ENCODE data around the gene SPIC. TPM values are rescaled to one million over a fixed set of nuclear protein-coding genes. Genes with fewer than 3 reads are reported as not detected.

Gene SPIC
- polyA plus RNA-seq, 3 donors, result 0.13 TPM; not detected in 2

DNA sequence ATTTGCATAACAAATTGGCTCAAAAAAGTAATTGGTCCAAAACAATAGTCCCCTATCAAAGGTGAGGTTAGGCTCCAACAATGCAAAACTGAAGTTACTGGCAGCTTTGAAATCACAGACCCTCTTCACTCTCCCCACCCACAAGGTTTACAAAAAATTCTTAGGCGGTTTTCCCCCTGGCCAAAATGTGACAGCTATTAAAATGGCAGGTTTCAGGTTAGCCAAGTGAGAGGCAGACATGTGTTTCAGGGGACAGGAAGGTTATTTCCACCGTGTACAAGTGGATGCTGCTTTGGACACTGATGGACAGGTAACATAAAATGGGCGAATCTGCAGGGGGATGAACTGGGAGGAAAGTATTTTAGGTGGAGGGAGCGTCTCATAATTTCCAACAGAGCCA is 888 bp upstream of the SPIC start:
- Histone ChIP-seq H3K4me1 (ENCODE audit: control insufficient read depth in 1 of 2, insufficient read depth in 2 of 2, low read length in 2 of 2) (peaks cover 4 to 10% of the 10 kb centered on the region in 2 donors), H3K4me2 (replicated peaks; ENCODE audit: extremely low read depth, low read length, poor library complexity, severe bottlenecking) (no peak overlapping the region), H3K9ac (ENCODE audit: insufficient read depth, low read length, poor library complexity, severe bottlenecking) (no peak overlapping the region), H3K36me3 (replicated peaks in 1 of 2; ENCODE audit: control insufficient read depth in 1 of 2, insufficient read depth in 2 of 2, low read length in 2 of 2) (no peaks in the 10 kb centered on the region), H2AFZ (ENCODE audit: insufficient read depth, low read depth, low read length, poor library complexity, severe bottlenecking) (no peak overlapping the region), H3K9me3 (replicated peaks in 1 of 2; ENCODE audit: control insufficient read depth in 1 of 2, insufficient read depth in 1 of 2, low read length in 2 of 2) (no peaks in the 10 kb centered on the region), H3K79me2 (ENCODE audit: insufficient read depth, low read length) (no peaks in the 10 kb centered on the region), H3K27me3 (ENCODE audit: control insufficient read depth in 2 of 2, insufficient read depth in 2 of 2, low read length in 2 of 2) (no peaks in the 10 kb centered on the region), H3K4me3 (replicated peaks in 1 of 3; ENCODE audit: low read depth in 2 of 3, low read length in 3 of 3) (no peak overlapping the region), H3K27ac (ENCODE audit: low read depth in 1 of 2, low read length in 2 of 2) (no peak overlapping the region), H4K20me1 (ENCODE audit: insufficient read depth, low read length) (no peaks in the 10 kb centered on the region)
- Mint-ChIP-seq H3K27me3 (ENCODE audit: low read depth in 3 of 3) (peaks cover 0 to 5% (median 3%) of the 10 kb centered on the region in 3 donors), H3K4me1 (peaks cover 5% of the 10 kb centered on the region), H3K36me3 (no peaks in the 10 kb centered on the region), H3K9me3 (peaks cover 0 to 2% (median 0%) of the 10 kb centered on the region in 7 donors), H3K27ac (no peak overlapping the region), H3K4me3 (no peak overlapping the region)
- TF ChIP-seq, protein P1, sequence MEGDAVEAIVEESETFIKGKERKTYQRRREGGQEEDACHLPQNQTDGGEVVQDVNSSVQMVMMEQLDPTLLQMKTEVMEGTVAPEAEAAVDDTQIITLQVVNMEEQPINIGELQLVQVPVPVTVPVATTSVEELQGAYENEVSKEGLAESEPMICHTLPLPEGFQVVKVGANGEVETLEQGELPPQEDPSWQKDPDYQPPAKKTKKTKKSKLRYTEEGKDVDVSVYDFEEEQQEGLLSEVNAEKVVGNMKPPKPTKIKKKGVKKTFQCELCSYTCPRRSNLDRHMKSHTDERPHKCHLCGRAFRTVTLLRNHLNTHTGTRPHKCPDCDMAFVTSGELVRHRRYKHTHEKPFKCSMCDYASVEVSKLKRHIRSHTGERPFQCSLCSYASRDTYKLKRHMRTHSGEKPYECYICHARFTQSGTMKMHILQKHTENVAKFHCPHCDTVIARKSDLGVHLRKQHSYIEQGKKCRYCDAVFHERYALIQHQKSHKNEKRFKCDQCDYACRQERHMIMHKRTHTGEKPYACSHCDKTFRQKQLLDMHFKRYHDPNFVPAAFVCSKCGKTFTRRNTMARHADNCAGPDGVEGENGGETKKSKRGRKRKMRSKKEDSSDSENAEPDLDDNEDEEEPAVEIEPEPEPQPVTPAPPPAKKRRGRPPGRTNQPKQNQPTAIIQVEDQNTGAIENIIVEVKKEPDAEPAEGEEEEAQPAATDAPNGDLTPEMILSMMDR (IDR thresholded peaks at IDR 0.05), result no peak
- WGBS (ENCODE audit: insufficient coverage), result 100% methylated on average over 1 of the region's 4 CpGs
- intact Hi-C loops (cut with micrococcal nuclease), result no loop called here
- DNase-seq, result no peak

DNA sequence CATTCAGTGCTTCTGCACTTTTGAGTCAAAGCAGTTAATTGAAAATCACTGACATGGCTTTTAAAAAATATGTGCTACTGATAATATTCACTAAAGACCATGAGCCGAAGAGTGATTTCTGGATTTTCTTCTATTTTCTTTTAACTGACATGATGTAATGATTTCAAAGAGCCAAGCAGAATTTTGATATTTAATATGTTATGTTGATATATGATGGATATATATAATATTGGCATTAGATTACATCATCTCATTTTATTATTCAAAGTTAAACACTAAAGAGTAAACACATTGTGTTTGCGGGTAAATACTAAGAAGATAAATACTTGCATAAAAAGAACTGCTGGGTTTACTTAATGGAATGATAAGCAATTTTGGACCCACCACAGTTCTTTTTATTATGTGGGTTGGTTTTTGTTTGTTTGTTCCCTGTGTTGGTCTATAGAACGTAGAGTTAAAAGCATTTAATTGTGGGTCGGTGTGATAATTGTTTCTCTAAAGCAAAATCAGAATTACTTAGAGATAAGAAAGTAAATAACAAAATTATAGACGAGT is 692 bp downstream of the SPIC start:
- H3K9me3 Mint-ChIP-seq, result peaks cover 0 to 2% (median 0%) of the 10 kb centered on the region in 7 donors
- Histone ChIP-seq H3K79me2 (ENCODE audit: insufficient read depth, low read length) (no peaks in the 10 kb centered on the region), H3K36me3 (replicated peaks in 1 of 2; ENCODE audit: control insufficient read depth in 1 of 2, insufficient read depth in 2 of 2, low read length in 2 of 2) (no peaks in the 10 kb centered on the region), H3K4me3 (replicated peaks in 1 of 3; ENCODE audit: low read depth in 2 of 3, low read length in 3 of 3) (no peak overlapping the region), H3K9ac (ENCODE audit: insufficient read depth, low read length, poor library complexity, severe bottlenecking) (no peak overlapping the region), H3K4me1 (ENCODE audit: control insufficient read depth in 1 of 2, insufficient read depth in 2 of 2, low read length in 2 of 2) (peaks cover under 1 to 4% of the 10 kb centered on the region in 2 donors), H2AFZ (ENCODE audit: insufficient read depth, low read depth, low read length, poor library complexity, severe bottlenecking) (no peak overlapping the region), H3K4me2 (replicated peaks; ENCODE audit: extremely low read depth, low read length, poor library complexity, severe bottlenecking) (no peak overlapping the region), H3K27me3 (ENCODE audit: control insufficient read depth in 2 of 2, insufficient read depth in 2 of 2, low read length in 2 of 2) (no peaks in the 10 kb centered on the region), H3K27ac (ENCODE audit: low read depth in 1 of 2, low read length in 2 of 2) (no peak overlapping the region), H4K20me1 (ENCODE audit: insufficient read depth, low read length) (no peaks in the 10 kb centered on the region), H3K9me3 (replicated peaks in 1 of 2; ENCODE audit: control insufficient read depth in 1 of 2, insufficient read depth in 1 of 2, low read length in 2 of 2) (no peaks in the 10 kb centered on the region)
- H3K4me1 Mint-ChIP-seq, result peaks cover 2% of the 10 kb centered on the region
- no peak overlapping the region for H3K4me3 Mint-ChIP-seq
- WGBS (ENCODE audit: insufficient coverage), result no CpG with 5 or more reads among the region's 5 CpGs
- no peaks in the 10 kb centered on the region for H3K36me3 Mint-ChIP-seq
- TF ChIP-seq, protein P1 (IDR thresholded peaks at IDR 0.05), result no peak
- peaks cover 0 to 8% (median 3%) of the 10 kb centered on the region in 3 donors for H3K27me3 Mint-ChIP-seq (ENCODE audit: low read depth in 3 of 3)
- intact Hi-C loops (cut with micrococcal nuclease), result no loop called here
- DNase-seq, result no peak
- no peak overlapping the region for H3K27ac Mint-ChIP-seq

Data from CD14-positive monocyte (primary cell).